CD4-positive, alpha-beta T cell treated with Interleukin-12 subunit alpha and Interleukin-12 subunit beta, for 1 hour (primary cell): ENCODE data around the gene SLC2A6.

Source experiments
- DNase-seq: peaks from one replicate; pipeline ENCODE4 v3.0.0-alpha.2; 2020

SLC2A6 gene

DNA sequence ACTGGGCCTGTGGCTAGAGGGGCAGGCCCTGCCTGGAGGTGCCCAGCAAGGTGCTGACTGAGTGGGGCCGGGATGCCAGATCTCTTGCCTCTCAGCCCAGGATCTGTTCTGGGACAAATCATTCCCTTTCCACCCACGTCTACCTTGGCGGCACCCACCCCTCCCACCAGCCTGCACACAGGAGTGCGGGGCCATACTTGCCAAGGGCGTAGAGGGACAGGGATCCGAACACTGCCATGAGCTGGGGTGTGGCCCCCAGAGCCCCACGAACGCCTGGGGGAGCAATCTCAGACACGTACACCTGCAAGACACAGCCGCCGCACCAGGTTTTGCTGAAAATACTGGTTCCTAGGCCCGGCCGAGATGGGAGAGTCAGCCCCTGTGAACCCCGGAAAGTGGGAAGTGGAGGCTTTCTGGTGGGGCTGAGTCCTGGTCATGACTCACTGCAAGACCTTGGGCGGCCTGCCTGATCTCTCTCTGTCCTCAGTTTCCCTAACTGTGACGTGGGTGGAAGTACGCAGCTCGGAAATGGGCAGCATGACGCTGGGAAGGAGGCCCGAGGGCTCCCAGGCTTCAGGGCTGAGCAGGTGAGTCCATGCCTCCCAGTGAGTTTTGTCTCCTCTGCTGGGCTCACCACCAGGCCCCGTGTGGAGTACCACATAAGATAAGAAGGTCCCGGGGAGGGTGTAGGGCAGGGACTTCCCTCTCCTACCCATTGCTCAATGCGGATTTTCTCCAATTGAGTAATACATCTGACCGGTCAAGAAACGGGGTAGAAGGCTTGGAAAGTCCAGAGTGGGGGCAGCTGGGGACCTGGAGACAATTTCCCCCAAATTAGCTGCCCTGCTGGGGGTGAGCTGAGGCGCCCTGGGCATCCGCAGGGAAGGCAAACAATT, 2.6 kb downstream of the SLC2A6 start:
- DNase-seq, result no peak

DNA sequence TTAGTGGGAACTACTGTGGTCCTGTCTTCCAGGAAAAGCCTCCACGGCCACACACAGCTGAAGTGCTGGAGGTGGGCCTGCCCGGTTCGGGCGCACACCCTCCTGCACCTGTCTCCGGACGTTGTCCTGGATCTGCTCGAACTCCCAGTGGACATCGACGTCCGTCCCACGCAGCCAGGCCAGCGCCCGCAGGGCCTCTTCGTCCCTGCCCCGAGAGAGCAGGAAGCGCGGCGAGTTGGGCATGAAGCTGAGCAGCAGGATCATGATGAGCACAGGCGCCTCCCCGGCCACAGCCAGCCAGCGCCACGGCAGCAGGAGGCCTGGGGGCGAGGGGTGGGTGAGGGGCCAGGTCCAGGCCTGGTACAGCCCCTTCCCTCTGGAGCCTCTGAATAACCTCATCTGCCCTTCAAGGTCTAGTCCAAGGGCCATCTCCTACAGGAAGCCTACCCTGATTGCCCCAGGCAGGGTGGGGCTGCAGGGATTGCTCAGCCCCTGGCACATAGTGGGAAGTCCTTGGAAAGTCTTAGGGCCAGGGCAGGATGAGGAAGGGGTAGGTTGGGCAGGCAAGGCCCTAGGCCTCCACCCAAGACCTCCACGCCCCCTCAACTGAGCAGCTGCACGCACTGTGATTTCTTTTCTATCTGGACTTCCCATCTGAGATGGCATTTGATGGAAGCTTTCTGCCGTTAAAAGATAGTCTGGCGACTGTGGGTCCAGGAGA, 3.4 kb downstream of the SLC2A6 start:
- no peak for DNase-seq

DNA sequence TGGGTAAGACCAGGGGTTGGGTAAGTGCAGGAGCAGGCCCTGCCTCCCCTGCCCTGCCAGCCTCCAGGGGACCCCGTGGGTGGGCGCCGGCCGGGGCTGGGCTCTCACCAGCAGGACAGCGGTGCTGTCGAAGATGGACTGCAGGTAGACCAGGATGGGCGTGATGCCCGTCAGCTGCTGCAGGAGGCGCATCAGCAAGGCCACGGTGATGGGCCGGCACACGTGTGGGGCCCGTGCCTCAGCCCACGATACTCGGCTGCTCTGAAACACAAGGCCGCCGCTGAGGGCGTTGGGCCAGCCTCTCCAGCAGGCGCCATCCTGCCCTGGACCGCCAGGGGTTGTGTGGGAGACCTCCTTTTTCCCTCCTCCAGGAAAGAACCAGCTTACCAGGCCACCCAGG, 4.0 kb downstream of the SLC2A6 start:
- DNase-seq, result no peak

DNA sequence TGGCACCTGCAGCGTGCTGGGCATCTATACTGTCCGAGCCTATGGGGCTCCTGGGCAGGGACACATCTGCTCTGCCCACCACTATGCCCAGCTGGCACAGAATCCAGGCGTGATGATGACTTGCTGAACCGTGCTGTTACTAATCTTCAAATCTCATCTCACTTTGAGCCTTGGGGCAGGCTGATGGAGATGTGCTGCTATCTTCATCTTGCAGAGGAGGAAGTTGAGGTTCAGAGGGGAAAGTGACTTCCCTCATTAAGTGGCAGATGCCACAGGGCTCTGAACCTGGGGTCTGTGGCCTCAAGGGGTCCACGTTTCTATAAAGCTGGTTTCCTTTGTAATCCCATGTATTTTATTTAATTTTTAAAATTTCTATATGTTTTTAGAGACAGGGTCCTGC, 4.7 kb downstream of the SLC2A6 start:
- DNase-seq, result no peak

DNA sequence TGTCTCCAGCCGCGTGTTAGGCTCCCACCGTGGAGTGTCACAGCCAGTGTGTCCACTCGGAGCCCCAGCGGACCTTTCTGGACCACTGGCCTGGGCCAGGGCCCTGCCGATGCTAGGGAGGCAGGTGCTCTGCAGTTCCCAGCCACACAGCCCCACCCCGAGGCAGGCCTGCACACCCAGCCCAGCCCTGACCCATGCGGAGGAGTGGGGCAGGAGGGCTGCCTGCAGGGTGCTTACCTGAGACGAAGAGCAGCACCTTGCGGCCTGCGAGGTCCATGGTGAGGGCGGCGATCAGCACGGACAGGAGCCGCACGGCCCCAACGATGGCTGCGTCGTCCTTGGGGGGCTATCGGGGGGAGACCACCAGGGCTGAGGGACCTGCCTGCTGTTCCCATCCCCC, 5.2 kb downstream of the SLC2A6 start:
- DNase-seq, result no peak

GRCh38 chr9:133472753-133473378, 6.0 kb downstream of the SLC2A6 start:
- DNase-seq, result no peak

GRCh38 chr9:133472277-133472645, 6.6 kb downstream of the SLC2A6 start:
- DNase-seq, result no peak

GRCh38 chr9:133471551-133472276, 7.2 kb downstream of the SLC2A6 start:
- no peak for DNase-seq

- DNase-seq, result no peak
These were observed 7.9 kb downstream of the SLC2A6 start for GRCh38 chr9:133470988-133471387.

- DNase-seq, result no peak
These were observed 8.4 kb downstream of the SLC2A6 start for GRCh38 chr9:133470427-133470924.

- no peak for DNase-seq
These were observed 10.0 kb downstream of the SLC2A6 start for GRCh38 chr9:133468777-133469421.

DNA sequence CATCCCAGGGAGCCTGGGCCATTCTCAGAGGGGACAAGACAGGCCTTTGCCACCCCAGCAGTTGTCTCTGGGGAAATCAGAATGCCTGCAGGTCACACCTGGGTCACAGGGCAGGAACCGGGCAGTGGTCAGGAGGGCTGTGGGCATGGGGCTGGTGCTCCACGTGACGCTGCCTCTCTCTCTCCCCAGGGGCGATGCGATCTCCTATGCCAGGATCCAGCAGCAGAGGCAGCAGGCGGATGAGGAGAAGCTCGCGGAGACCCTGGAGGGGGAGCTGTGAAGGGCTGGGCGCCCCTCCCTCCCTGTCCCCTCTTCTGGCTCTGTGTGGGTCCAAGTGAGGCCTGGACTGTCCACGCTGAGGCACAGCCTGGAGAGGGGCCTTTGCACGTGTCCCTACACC, 10.5 kb downstream of the SLC2A6 start:
- no peak for DNase-seq

DNA sequence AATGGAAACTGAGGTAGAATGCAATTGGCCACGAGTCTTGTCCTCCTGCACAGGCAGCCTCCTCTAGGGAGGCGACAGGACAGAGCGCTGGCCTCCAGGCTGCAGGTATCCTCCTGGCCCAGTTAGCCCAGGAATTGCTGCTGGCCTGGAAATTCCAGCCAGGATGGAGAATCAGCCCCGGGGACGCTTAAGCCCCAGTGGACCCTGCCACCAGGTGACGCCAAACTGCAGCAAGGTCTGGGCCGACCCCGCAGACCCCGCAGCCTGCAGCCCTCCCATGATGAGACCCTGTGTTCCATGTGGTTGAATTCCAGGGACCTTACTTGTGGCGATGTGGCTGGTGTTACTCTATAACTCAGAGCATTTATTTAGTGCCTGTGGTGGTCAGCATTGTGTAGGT, 11.8 kb downstream of the SLC2A6 start:
- no peak for DNase-seq

DNA sequence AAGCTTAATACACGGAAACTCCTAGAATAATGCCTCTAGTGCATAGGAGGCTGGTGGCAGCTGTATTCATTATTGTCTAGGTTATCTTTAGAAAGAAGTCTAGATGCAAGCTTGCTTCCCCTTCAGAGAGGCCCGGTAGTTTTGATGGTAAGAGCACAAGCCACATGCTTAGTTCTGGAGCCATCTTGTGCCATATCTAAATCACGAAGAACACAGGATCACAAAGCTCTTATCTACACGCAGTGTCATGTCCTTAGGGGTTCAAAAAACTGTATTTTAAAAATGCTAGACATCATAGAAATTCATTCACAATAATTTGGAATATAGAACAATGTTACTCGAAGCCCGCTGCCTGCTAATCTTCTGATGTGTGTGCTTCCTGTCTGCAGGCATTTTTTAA, 12.9 kb downstream of the SLC2A6 start:
- DNase-seq, result no peak

GRCh38 chr9:133464638-133465037, 14.3 kb downstream of the SLC2A6 start:
- no peak for DNase-seq

DNA sequence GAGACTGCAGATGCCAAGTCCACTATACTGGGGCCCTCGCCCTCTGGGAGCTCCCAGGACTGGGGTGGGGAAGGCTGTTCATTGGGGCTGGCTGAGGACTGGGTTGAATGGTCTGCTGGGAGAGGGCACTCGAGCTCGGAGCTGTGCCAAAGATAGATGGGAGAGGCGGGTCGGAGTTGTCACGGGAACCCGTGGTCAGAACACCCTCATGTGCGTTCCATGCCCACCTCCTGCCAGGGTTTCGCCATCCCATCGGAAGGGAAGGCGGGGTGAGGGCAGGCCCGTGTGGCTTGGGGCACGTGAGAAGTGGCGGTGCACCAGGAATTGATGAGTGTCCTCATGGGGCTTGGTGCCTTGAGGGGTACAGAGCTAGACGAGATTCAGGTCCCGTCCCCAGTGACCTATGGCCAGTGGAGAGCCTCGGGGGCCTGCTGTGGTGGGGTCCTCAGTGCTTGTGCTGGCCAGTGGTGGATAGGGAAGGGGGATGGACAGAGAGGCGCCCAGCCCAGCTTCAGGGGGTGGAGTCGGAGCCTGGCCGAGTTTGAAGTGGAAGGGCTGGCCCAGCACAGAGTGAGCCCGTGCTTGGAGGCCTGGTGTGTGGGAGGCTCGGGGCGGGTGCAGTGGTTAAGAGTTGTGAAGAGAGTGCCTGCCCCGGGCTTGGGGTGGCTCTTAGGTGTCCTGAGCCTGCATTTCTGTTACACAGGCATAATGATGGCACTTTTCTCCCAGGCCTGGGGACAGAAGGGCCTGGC, 14.9 kb downstream of the SLC2A6 start:
- no peak for DNase-seq

- DNase-seq, result no peak
These were observed 15.6 kb downstream of the SLC2A6 start for GRCh38 chr9:133463234-133463863.

- no peak for DNase-seq
These were observed 16.9 kb downstream of the SLC2A6 start for GRCh38 chr9:133461975-133462374.

DNA sequence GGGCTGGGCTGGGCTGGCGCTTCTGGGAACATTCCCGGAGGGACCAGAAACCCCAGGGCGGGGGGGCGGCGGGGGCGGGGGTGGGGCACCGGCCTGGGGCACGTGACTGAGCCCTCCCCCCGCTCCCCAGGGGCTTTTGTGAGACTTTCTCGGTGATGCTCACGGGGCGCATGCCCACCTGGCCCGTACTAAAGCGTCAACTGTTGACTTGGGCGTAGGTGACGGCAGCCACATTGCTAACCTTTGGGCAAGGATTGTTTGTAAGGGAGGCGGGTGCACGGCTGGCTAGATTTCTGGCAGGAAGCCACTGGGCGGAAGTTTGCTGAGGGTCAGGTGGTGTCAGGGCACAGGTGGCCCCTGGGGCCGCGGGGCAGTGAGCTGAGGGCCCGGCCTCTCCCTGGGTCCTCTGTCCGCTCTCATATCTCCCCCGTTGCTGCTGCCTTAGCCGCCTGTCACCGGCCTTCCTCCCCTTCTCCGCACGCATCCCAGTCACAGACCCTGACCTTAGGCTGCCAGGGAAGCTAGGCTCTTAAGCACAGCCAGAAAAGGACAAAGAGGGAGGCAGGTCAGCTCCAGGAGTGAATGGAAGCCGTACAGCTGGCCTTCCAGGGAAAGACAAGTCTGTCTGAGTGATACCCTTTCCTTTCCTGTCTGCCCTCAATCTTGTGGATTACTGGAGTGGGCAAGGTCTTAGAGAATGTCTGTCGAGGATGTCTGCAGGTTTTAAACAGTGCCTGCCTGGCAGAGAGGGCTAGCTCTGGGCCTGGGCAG, 18.3 kb downstream of the SLC2A6 start:
- DNase-seq, result peak; percentile 66
